Measurements from ENCODE around the gene SNRK. TPM values are rescaled to one million over a fixed set of nuclear protein-coding genes. Genes with fewer than 3 reads are reported as not detected.

Gene SNRK
- total RNA-seq, 1 donor from 2014 or later = 23.6 TPM

GRCh38 chr3:43366885-43367284, 80.5 kb downstream of the SNRK start:
- Mint-ChIP-seq H3K27me3 (no peaks in the 10 kb centered on the region), H3K4me3 (no peak overlapping the region), H3K27ac (no peak overlapping the region), H3K36me3 (no peaks in the 10 kb centered on the region), H3K4me1 (ENCODE audit: unreplicated experiment) (no peaks in the 10 kb centered on the region), H3K9me3 (no peaks in the 10 kb centered on the region)
- TF ChIP-seq CTCF (conservative IDR thresholded peaks at IDR 0.05) = no peak
- no peak for DNase-seq (ENCODE audit: extremely low spot score, unreplicated experiment)

DNA sequence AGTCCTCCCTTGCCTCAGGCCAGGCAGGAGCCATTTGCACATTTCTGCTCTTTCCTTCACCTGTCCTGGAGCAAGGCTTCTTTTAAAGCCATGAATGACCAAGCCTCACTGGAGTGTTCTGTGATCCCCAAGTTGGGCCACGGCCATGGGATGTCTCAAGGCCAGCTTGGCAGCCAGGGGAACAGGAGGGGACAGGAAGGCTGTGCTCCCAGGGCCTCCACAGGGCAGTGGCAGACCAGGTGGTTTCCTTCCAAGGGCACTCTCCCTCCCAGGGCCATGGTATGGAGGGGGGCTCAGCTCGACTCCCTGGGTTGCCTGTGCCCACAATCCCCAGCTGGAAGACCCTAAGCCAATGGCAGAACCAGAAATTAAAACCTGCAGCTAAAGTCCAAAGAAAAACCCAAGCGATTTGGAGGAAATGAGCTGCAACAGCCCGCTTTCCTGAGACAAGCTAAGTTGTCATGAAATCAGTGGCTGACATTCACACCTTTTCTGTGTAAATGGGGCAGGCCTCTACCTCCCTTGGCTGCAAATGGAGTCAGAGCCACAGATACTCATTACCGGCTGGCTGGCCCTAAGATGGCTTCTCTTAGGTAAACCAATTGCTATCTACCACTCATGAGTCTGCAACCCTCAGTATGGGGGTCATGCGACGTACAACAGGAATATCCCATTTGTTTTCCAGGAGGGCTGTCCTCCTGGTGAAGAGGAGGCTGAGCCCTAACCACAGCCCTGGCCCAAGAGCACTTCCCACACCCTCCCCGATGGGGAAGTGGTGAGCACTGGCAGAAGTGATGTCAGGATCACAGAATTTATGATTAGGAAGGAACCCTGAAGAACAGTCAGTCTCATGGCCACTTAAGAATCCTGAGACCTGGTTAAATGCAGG, 83.3 kb downstream of the SNRK start:
- no peak overlapping the region for H3K27ac Mint-ChIP-seq
- peaks cover 7% of the 10 kb centered on the region for H3K4me1 Mint-ChIP-seq (ENCODE audit: unreplicated experiment)
- no peaks in the 10 kb centered on the region for H3K9me3 Mint-ChIP-seq
- TF ChIP-seq CTCF (conservative IDR thresholded peaks at IDR 0.05) = no peak
- peak; percentile 55 for DNase-seq (ENCODE audit: extremely low spot score, unreplicated experiment)
- H3K36me3 Mint-ChIP-seq = no peaks in the 10 kb centered on the region
- no peak overlapping the region for H3K4me3 Mint-ChIP-seq
- H3K27me3 Mint-ChIP-seq = no peaks in the 10 kb centered on the region

GRCh38 chr3:43370293-43370980, 84.1 kb downstream of the SNRK start:
- Mint-ChIP-seq H3K4me3 (no peak overlapping the region), H3K4me1 (ENCODE audit: unreplicated experiment) (peaks cover 7% of the 10 kb centered on the region), H3K27me3 (no peaks in the 10 kb centered on the region), H3K36me3 (no peaks in the 10 kb centered on the region), H3K27ac (no peak overlapping the region), H3K9me3 (no peaks in the 10 kb centered on the region)
- no peak for TF ChIP-seq CTCF (conservative IDR thresholded peaks at IDR 0.05)
- peak; percentile 31 for DNase-seq (ENCODE audit: extremely low spot score, unreplicated experiment)

GRCh38 chr3:43371494-43371893, 85.2 kb downstream of the SNRK start:
- H3K27ac Mint-ChIP-seq = no peak overlapping the region
- H3K4me3 Mint-ChIP-seq = no peak overlapping the region
- H3K9me3 Mint-ChIP-seq = no peaks in the 10 kb centered on the region
- H3K4me1 Mint-ChIP-seq (ENCODE audit: unreplicated experiment) = peaks cover 7% of the 10 kb centered on the region
- DNase-seq (ENCODE audit: extremely low spot score, unreplicated experiment) = no peak
- H3K36me3 Mint-ChIP-seq = no peaks in the 10 kb centered on the region
- no peaks in the 10 kb centered on the region for H3K27me3 Mint-ChIP-seq
- TF ChIP-seq CTCF (conservative IDR thresholded peaks at IDR 0.05) = no peak

DNA sequence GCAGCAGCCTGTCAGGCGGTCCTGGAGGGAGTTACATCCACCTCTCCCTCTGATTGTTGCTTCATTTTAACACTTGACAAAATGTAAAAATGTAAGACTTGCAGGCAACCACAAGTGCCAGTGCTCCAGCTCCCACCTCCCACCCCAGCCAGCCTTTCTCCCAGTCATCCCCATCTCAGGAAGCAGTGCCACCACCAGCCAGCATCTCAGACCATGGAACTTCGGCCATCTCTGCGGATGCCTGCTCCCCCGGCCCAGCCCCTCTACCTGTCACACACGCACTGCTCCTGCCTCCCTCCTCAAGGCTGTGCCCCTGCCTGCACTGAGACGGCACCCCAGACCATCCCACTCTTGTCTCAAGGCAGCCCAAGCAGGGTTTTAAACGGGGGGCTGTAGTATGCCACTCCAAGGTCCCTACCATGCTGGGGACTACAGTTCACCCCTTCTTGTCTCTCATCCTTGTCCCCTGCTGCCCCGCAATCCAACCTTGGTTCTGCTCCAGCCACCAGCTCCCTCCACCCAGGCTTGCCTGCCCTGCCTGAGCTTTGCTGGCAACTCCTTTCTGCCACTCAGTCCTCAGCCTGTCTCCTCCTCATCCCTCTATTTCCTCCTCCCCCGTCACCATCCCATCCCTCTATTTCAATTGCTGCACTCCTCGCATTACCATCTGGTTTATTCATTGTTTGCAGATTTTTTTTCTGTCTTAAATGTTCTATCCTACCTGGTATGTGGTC, 85.8 kb downstream of the SNRK start:
- Mint-ChIP-seq H3K4me3 (no peak overlapping the region), H3K9me3 (no peaks in the 10 kb centered on the region), H3K36me3 (no peaks in the 10 kb centered on the region), H3K27me3 (no peaks in the 10 kb centered on the region), H3K27ac (no peak overlapping the region), H3K4me1 (ENCODE audit: unreplicated experiment) (peaks cover 7% of the 10 kb centered on the region)
- no peak for TF ChIP-seq CTCF (conservative IDR thresholded peaks at IDR 0.05)
- no peak for DNase-seq (ENCODE audit: extremely low spot score, unreplicated experiment)
